Hepatocyte (in vitro differentiated cells): ENCODE measurements around the gene SLAIN1. TPM values are rescaled to one million over a fixed set of nuclear protein-coding genes. Genes with fewer than 3 reads are reported as not detected.

ENCODE experiments used
- DNase-seq: peaks from one replicate; pipeline ENCODE4 v3.0.0-alpha.2; 2016; ENCODE audit warnings: low spot score
- H2AFZ ChIP-seq: fragments of 200-600 bp; sonication (generic); 2 replicates; pipeline ENCODE4 v1.6.0; 2016; ENCODE audit warnings: antibody characterized with exemption, mild to moderate bottlenecking
- H3K27ac ChIP-seq: fragments of 200-600 bp; sonication (generic); 2 replicates; pipeline ENCODE4 v1.5.1; 2016; ENCODE audit warnings: mild to moderate bottlenecking
- H3K27me3 ChIP-seq: fragments of 200-600 bp; sonication (generic); 2 replicates; pipeline ENCODE4 v1.6.1; 2016
- H3K36me3 ChIP-seq: fragments of 200-600 bp; sonication (generic); replicated peaks from 2 replicates; pipeline ENCODE4 v1.5.1; 2016; ENCODE audit warnings: low read depth; ENCODE audit not compliant: insufficient read depth
- H3K4me1 ChIP-seq: fragments of 200-600 bp; sonication (generic); 2 replicates; pipeline ENCODE4 v1.5.1; 2016; ENCODE audit warnings: mild to moderate bottlenecking, moderate library complexity; ENCODE audit not compliant: insufficient read depth
- H3K4me2 ChIP-seq: fragments of 200-600 bp; sonication (generic); 2 replicates; pipeline ENCODE4 v1.6.0; 2016
- H3K4me3 ChIP-seq: fragments of 200-600 bp; sonication (generic); 2 replicates; pipeline ENCODE4 v1.5.1; 2016; ENCODE audit warnings: mild to moderate bottlenecking
- H3K79me2 ChIP-seq: fragments of 200-600 bp; sonication (generic); 2 replicates; pipeline ENCODE4 v1.6.0; 2017; ENCODE audit warnings: mild to moderate bottlenecking
- H3K9me2 ChIP-seq: fragments of 200-600 bp; sonication (generic); replicated peaks from 2 replicates; pipeline ENCODE4 v1.6.0; 2017; ENCODE audit warnings: mild to moderate bottlenecking; ENCODE audit not compliant: insufficient read depth
- H3K9me3 ChIP-seq: fragments of 200-600 bp; sonication (generic); 2 replicates; pipeline ENCODE4 v1.5.1; 2016; ENCODE audit warnings: low read depth, mild to moderate bottlenecking
- H4K20me1 ChIP-seq: fragments of 200-600 bp; sonication (generic); 2 replicates; pipeline ENCODE4 v1.6.0; 2016; ENCODE audit warnings: mild to moderate bottlenecking; ENCODE audit not compliant: insufficient read depth, poor library complexity, severe bottlenecking
- CTCF ChIP-seq: fragments of 200-600 bp; sonication (generic); IDR thresholded peaks from 2 replicates; pipeline ENCODE4 v1.5.1; 2016; ENCODE audit warnings: antibody characterized with exemption, mild to moderate bottlenecking; ENCODE audit not compliant: poor library complexity
- EZH2 ChIP-seq: fragments of 200-600 bp; sonication (generic); IDR thresholded peaks from 2 replicates; pipeline ENCODE4 v1.6.1; 2016; ENCODE audit warnings: antibody characterized with exemption, mild to moderate bottlenecking, borderline replicate concordance
- EZH2phosphoT487 ChIP-seq: fragments of 200-600 bp; sonication (generic); IDR thresholded peaks from one replicate; pipeline ENCODE4 v1.6.1; 2018; ENCODE audit warnings: antibody characterized with exemption, mild to moderate bottlenecking, low read depth, moderate library complexity; ENCODE audit not compliant: unreplicated experiment, severe bottlenecking
- WGBS: methylation state at CpG from one replicate; pipeline ENCODE4 v1.1.6; 2016; ENCODE audit warnings: low lambda C conversion rate; ENCODE audit errors: missing lambda C conversion rate; 5-methylcytosine and 5-hydroxymethylcytosine counted together
- polyA plus RNA-seq: library from polyadenylated mRNA; unstranded; fragments of >200 nt; fragmentation: Nextera tagmentation; extraction: Ambion mirVana; gene quantifications from 2 replicates; pipeline ENCODE4 v1.2.1, GENCODE V29; 2016
- total RNA-seq: library from RNA; depleted of rRNA; stranded (reverse); fragments of >200 nt; gene quantifications from 2 replicates; pipeline ENCODE4 v1.2.3, GENCODE V29; 2014

The SLAIN1 gene
- total and polyA plus RNA-seq, 2 experiments from 2014 or later: 6.0 to 19.5 TPM

- no peaks in the 10 kb centered on the region for H3K27me3 ChIP-seq
- no peaks in the 10 kb centered on the region for H3K9me3 ChIP-seq
- no peaks in the 10 kb centered on the region for H3K4me1 ChIP-seq
- H3K4me2 ChIP-seq: no peak overlapping the region
- H3K9me2 ChIP-seq: no peaks in the 10 kb centered on the region
- WGBS: 94% methylated on average over 2 of the region's 2 CpGs
- TF ChIP-seq EZH2 (no peak), CTCF (no peak)
- H3K27ac ChIP-seq: no peak overlapping the region
- no peaks in the 10 kb centered on the region for H3K36me3 ChIP-seq
- no peak for DNase-seq
- H2AFZ ChIP-seq: no peak overlapping the region
- no peaks in the 10 kb centered on the region for H4K20me1 ChIP-seq
- no peak overlapping the region for H3K4me3 ChIP-seq
- H3K79me2 ChIP-seq: peaks cover 2% of the 10 kb centered on the region
Observed at GRCh38 chr13:77742801-77743200, 45.3 kb downstream of the SLAIN1 start.

GRCh38 chr13:77745784-77746183 is 48.3 kb downstream of the SLAIN1 start:
- H3K27me3 ChIP-seq: no peaks in the 10 kb centered on the region
- no peaks in the 10 kb centered on the region for H3K9me3 ChIP-seq
- H4K20me1 ChIP-seq: no peaks in the 10 kb centered on the region
- H3K4me2 ChIP-seq: no peak overlapping the region
- no peaks in the 10 kb centered on the region for H3K4me1 ChIP-seq
- H3K9me2 ChIP-seq: no peaks in the 10 kb centered on the region
- no peak overlapping the region for H3K27ac ChIP-seq
- H2AFZ ChIP-seq: no peak overlapping the region
- 76% methylated on average over 1 of the region's 1 CpG for WGBS
- no peaks in the 10 kb centered on the region for H3K36me3 ChIP-seq
- H3K4me3 ChIP-seq: no peak overlapping the region
- TF ChIP-seq EZH2: no peak
- TF ChIP-seq EZH2phosphoT487: no peak
- TF ChIP-seq CTCF: no peak
- peaks cover 2% of the 10 kb centered on the region for H3K79me2 ChIP-seq
- DNase-seq: no peak

- no peaks in the 10 kb centered on the region for H3K36me3 ChIP-seq
- H3K4me1 ChIP-seq: no peaks in the 10 kb centered on the region
- H2AFZ ChIP-seq: no peak overlapping the region
- no peaks in the 10 kb centered on the region for H3K27me3 ChIP-seq
- H3K27ac ChIP-seq: no peak overlapping the region
- H3K9me3 ChIP-seq: no peaks in the 10 kb centered on the region
- no peaks in the 10 kb centered on the region for H3K79me2 ChIP-seq
- WGBS: 68% methylated on average over 2 of the region's 2 CpGs
- no peak for DNase-seq
- no peaks in the 10 kb centered on the region for H4K20me1 ChIP-seq
- H3K4me3 ChIP-seq: no peak overlapping the region
- H3K4me2 ChIP-seq: no peak overlapping the region
- TF ChIP-seq EZH2 (no peak), EZH2phosphoT487 (no peak), CTCF (no peak)
- no peaks in the 10 kb centered on the region for H3K9me2 ChIP-seq
Observed at GRCh38 chr13:77749344-77749880, 51.9 kb downstream of the SLAIN1 start.
